Activated CD4-positive, alpha-beta T cell treated with anti-CD3 and anti-CD28 coated beads for 1 hour (primary cell): ENCODE data around the gene STARD13.

ENCODE experiments used
- DNase-seq: peaks from one replicate; pipeline ENCODE4 v3.0.0-alpha.2; 2020

The STARD13 gene

GRCh38 chr13:33107361-33107760 lies 178.2 kb downstream of the STARD13 start:
- no peak for DNase-seq

- DNase-seq = no peak
These were observed 178.7 kb downstream of the STARD13 start for GRCh38 chr13:33106656-33107360.

- DNase-seq = no peak
These were observed 180.1 kb downstream of the STARD13 start for GRCh38 chr13:33105387-33106005.

- DNase-seq = no peak
These were observed 182.1 kb downstream of the STARD13 start for GRCh38 chr13:33103457-33103856.

- no peak for DNase-seq
These were observed 183.7 kb downstream of the STARD13 start for GRCh38 chr13:33101835-33102234.

GRCh38 chr13:33100886-33101285 lies 184.7 kb downstream of the STARD13 start:
- DNase-seq = no peak

GRCh38 chr13:33099860-33100259 lies 185.7 kb downstream of the STARD13 start:
- no peak for DNase-seq

- no peak for DNase-seq
These were observed 188.5 kb downstream of the STARD13 start for GRCh38 chr13:33096886-33097605.

GRCh38 chr13:33092073-33092987 lies 193.2 kb downstream of the STARD13 start:
- DNase-seq = no peak

GRCh38 chr13:33091415-33091774 lies 194.2 kb downstream of the STARD13 start:
- DNase-seq = no peak

GRCh38 chr13:33090755-33091414 lies 194.7 kb downstream of the STARD13 start:
- no peak for DNase-seq

- DNase-seq = no peak
These were observed 196.2 kb downstream of the STARD13 start for GRCh38 chr13:33089311-33089710.

GRCh38 chr13:33087790-33088189 lies 197.8 kb downstream of the STARD13 start:
- no peak for DNase-seq

GRCh38 chr13:33087091-33087490 lies 198.5 kb downstream of the STARD13 start:
- DNase-seq = no peak

GRCh38 chr13:33083054-33083453 lies 202.5 kb downstream of the STARD13 start:
- DNase-seq = no peak

GRCh38 chr13:33081666-33082065 lies 203.9 kb downstream of the STARD13 start:
- DNase-seq = no peak

- no peak for DNase-seq
These were observed 204.5 kb downstream of the STARD13 start for GRCh38 chr13:33080972-33081590.

GRCh38 chr13:33079960-33080359 lies 205.6 kb downstream of the STARD13 start:
- DNase-seq = no peak

- no peak for DNase-seq
These were observed 207.3 kb downstream of the STARD13 start for GRCh38 chr13:33078263-33078662.

- DNase-seq = no peak
These were observed 209.3 kb downstream of the STARD13 start for GRCh38 chr13:33076001-33076992.

GRCh38 chr13:33073338-33073737 lies 212.2 kb downstream of the STARD13 start:
- no peak for DNase-seq
